Mesenchymal stem cell (in vitro differentiated cells and primary cell): Measurements from ENCODE around the gene SRRD.

Source experiments
- DNase-seq: peaks from one replicate; pipeline ENCODE4 v3.0.0-alpha.2; 2013
- H2AFZ ChIP-seq: one replicate; pipeline ENCODE4 v1.6.1; 2013; ENCODE audit warnings: low read depth, mild to moderate bottlenecking, control low read depth, inconsistent platforms, low read length, moderate library complexity
- H2AK5ac ChIP-seq: 2 replicates; pipeline ENCODE4 v1.6.1; 2013; ENCODE audit warnings: low read length, moderate library complexity, mild to moderate bottlenecking, inconsistent platforms; ENCODE audit not compliant: severe bottlenecking
- H2BK120ac ChIP-seq: one replicate; pipeline ENCODE4 v1.6.1; 2013; ENCODE audit warnings: low read depth, mild to moderate bottlenecking, inconsistent platforms, low read length, moderate library complexity
- H2BK12ac ChIP-seq, 2 experiments: one replicate each; pipeline ENCODE4 v1.6.1; 2013; ENCODE audit warnings: inconsistent platforms in 2 of 2, low read length in 2 of 2, mild to moderate bottlenecking in 2 of 2, moderate library complexity in 2 of 2, control low read depth in 1 of 2
- H2BK15ac ChIP-seq: one replicate; pipeline ENCODE4 v1.6.1; 2013; ENCODE audit warnings: mild to moderate bottlenecking, low read depth, inconsistent platforms; ENCODE audit not compliant: poor library complexity, severe bottlenecking
- H2BK5ac ChIP-seq: 2 replicates; pipeline ENCODE4 v1.6.1; 2013; ENCODE audit warnings: low read depth, mild to moderate bottlenecking, low read length, control low read depth, inconsistent platforms; ENCODE audit not compliant: poor library complexity, severe bottlenecking
- H3K14ac ChIP-seq, 2 experiments: one replicate each; pipeline ENCODE4 v1.6.1; 2013; ENCODE audit warnings: inconsistent platforms in 2 of 2, low read length in 2 of 2, control low read depth in 1 of 2, mild to moderate bottlenecking in 1 of 2, moderate library complexity in 1 of 2
- H3K18ac ChIP-seq, 2 experiments: one replicate each; pipeline ENCODE4 v1.6.1; 2013; ENCODE audit warnings: inconsistent platforms in 2 of 2, low read length in 2 of 2, control low read depth in 1 of 2, low read depth in 1 of 2, mild to moderate bottlenecking in 1 of 2
- H3K23ac ChIP-seq, 2 experiments: one replicate each; pipeline ENCODE4 v1.6.1; 2013; ENCODE audit warnings: inconsistent platforms in 2 of 2, low read length in 2 of 2, mild to moderate bottlenecking in 2 of 2, moderate library complexity in 2 of 2, control low read depth in 1 of 2
- H3K27ac ChIP-seq: 2 replicates; pipeline ENCODE4 v1.5.1; 2013; ENCODE audit warnings: mild to moderate bottlenecking, moderate library complexity, low read length, control low read depth, inconsistent platforms; ENCODE audit not compliant: poor library complexity, severe bottlenecking
- H3K27me3 ChIP-seq, 2 experiments: 2 replicates each; pipeline versions ENCODE4 v1.6.1 to v1.7.0; 2013; ENCODE audit warnings: low read length in 2 of 2, mild to moderate bottlenecking in 2 of 2, moderate library complexity in 2 of 2, control low read depth in 1 of 2, inconsistent platforms in 1 of 2; ENCODE audit not compliant: control insufficient read depth in 1 of 2, insufficient read depth in 1 of 2
- H3K36me3 ChIP-seq, 2 experiments: 2 replicates each; pipeline versions ENCODE4 v1.6.1 to v1.7.0; 2013; ENCODE audit warnings: low read length in 2 of 2, control low read depth in 1 of 2, inconsistent platforms in 1 of 2, low read depth in 1 of 2, mild to moderate bottlenecking in 1 of 2; ENCODE audit not compliant: insufficient read depth in 2 of 2, control insufficient read depth in 1 of 2
- H3K4ac ChIP-seq, 2 experiments: one replicate each; pipeline ENCODE4 v1.6.1; 2013; ENCODE audit warnings: inconsistent platforms in 2 of 2, low read length in 2 of 2, mild to moderate bottlenecking in 2 of 2, moderate library complexity in 2 of 2, control low read depth in 1 of 2, low read depth in 1 of 2
- H3K4me1 ChIP-seq: 2 replicates; pipeline ENCODE4 v1.6.1; 2013; ENCODE audit warnings: low read depth, low read length, control low read depth; ENCODE audit not compliant: control insufficient read depth, insufficient read depth
- H3K4me2 ChIP-seq: 2 replicates; pipeline ENCODE4 v1.6.1; 2013; ENCODE audit warnings: low read length, mild to moderate bottlenecking, inconsistent platforms; ENCODE audit not compliant: poor library complexity, severe bottlenecking
- H3K4me3 ChIP-seq, 2 experiments: 2 replicates each; pipeline versions ENCODE4 v1.5.1 to v1.7.0; 2013; ENCODE audit warnings: low read length in 2 of 2, mild to moderate bottlenecking in 2 of 2, control low read depth in 1 of 2, low read depth in 1 of 2; ENCODE audit not compliant: insufficient read depth in 1 of 2
- H3K79me1 ChIP-seq: replicated peaks from 2 replicates; pipeline ENCODE4 v1.6.1; 2013; ENCODE audit warnings: mild to moderate bottlenecking, control low read depth, low read length, inconsistent platforms; ENCODE audit not compliant: poor library complexity, severe bottlenecking
- H3K9ac ChIP-seq: 2 replicates; pipeline ENCODE4 v1.7.0; 2013; ENCODE audit warnings: mild to moderate bottlenecking, low read length, moderate library complexity
- H3K9me3 ChIP-seq: 2 replicates; pipeline ENCODE4 v1.7.0; 2013; ENCODE audit warnings: mild to moderate bottlenecking, low read length; ENCODE audit not compliant: control insufficient read depth
- H4K8ac ChIP-seq: one replicate; pipeline ENCODE4 v1.6.1; 2013; ENCODE audit warnings: inconsistent platforms, mild to moderate bottlenecking, low read length, moderate library complexity
- H4K91ac ChIP-seq: one replicate; pipeline ENCODE4 v1.6.1; 2013; ENCODE audit warnings: mild to moderate bottlenecking, low read length, inconsistent platforms
- WGBS: methylation state at CpG from one replicate; pipeline ENCODE4 v1.1.7; 2013; ENCODE audit warnings: mixed read lengths; 5-methylcytosine and 5-hydroxymethylcytosine counted together

SRRD gene

GRCh38 chr22:26522012-26522411 lies 38.3 kb downstream of the SRRD start:
- H3K9me3 ChIP-seq = no peaks in the 10 kb centered on the region
- no peak overlapping the region for H2BK12ac ChIP-seq
- H3K4me3 ChIP-seq = no peak overlapping the region
- H3K9ac ChIP-seq = no peak overlapping the region
- no peak overlapping the region for H3K27ac ChIP-seq
- no peak overlapping the region for H2BK5ac ChIP-seq
- no peaks in the 10 kb centered on the region for H3K4me1 ChIP-seq
- WGBS = no CpG with 5 or more reads among the region's 2 CpGs
- no peak overlapping the region for H3K14ac ChIP-seq
- no peak overlapping the region for H2AK5ac ChIP-seq
- no peak overlapping the region for H4K8ac ChIP-seq
- H2AFZ ChIP-seq = no peak overlapping the region
- H3K27me3 ChIP-seq = no peaks in the 10 kb centered on the region
- no peak overlapping the region for H3K23ac ChIP-seq
- H3K79me1 ChIP-seq = no peaks in the 10 kb centered on the region
- H3K18ac ChIP-seq = no peak overlapping the region
- DNase-seq = no peak
- H4K91ac ChIP-seq = no peak overlapping the region
- no peak overlapping the region for H3K4me2 ChIP-seq
- H3K36me3 ChIP-seq = peaks cover 0 to 18% of the 10 kb centered on the region in 2 experiments
- no peak overlapping the region for H2BK120ac ChIP-seq
- H3K4ac ChIP-seq = no peak overlapping the region
- H2BK15ac ChIP-seq = no peak overlapping the region

- Histone ChIP-seq H3K18ac (no peak overlapping the region), H4K91ac (no peak overlapping the region), H3K9me3 (no peaks in the 10 kb centered on the region), H2AK5ac (no peak overlapping the region), H3K4me3 (no peak overlapping the region), H4K8ac (no peak overlapping the region), H3K14ac (no peak overlapping the region), H3K4me2 (no peak overlapping the region), H2BK15ac (no peak overlapping the region), H2BK5ac (no peak overlapping the region), H3K4me1 (no peaks in the 10 kb centered on the region), H3K36me3 (peaks cover 3 to 21% of the 10 kb centered on the region in 2 experiments), H3K79me1 (no peaks in the 10 kb centered on the region), H3K4ac (no peak overlapping the region), H3K27me3 (no peaks in the 10 kb centered on the region), H2BK120ac (no peak overlapping the region), H2BK12ac (no peak overlapping the region), H2AFZ (no peak overlapping the region), H3K23ac (no peak overlapping the region), H3K27ac (no peak overlapping the region), H3K9ac (no peak overlapping the region)
- DNase-seq = no peak
- whole genome bisulfite sequencing = 97% methylated on average over 4 of the region's 4 CpGs
These were observed 38.9 kb downstream of the SRRD start for GRCh38 chr22:26522592-26522991.

GRCh38 chr22:26524870-26525269 lies 41.2 kb downstream of the SRRD start:
- Histone ChIP-seq H4K8ac (no peak overlapping the region), H3K4me1 (no peaks in the 10 kb centered on the region), H2BK12ac (no peak overlapping the region), H3K9me3 (no peaks in the 10 kb centered on the region), H3K18ac (no peak overlapping the region), H3K27me3 (no peaks in the 10 kb centered on the region), H2BK5ac (no peak overlapping the region), H3K4me2 (no peak overlapping the region), H3K4ac (no peak overlapping the region), H3K9ac (no peak overlapping the region), H2BK120ac (no peak overlapping the region), H3K27ac (no peak overlapping the region), H3K79me1 (no peaks in the 10 kb centered on the region), H2AFZ (no peak overlapping the region), H4K91ac (no peak overlapping the region), H3K23ac (no peak overlapping the region), H2BK15ac (no peak overlapping the region), H2AK5ac (no peak overlapping the region), H3K4me3 (no peak overlapping the region), H3K36me3 (peaks cover 15 to 28% of the 10 kb centered on the region in 2 experiments), H3K14ac (no peak overlapping the region)
- WGBS = 77% methylated on average over 4 of the region's 4 CpGs
- DNase-seq = no peak

GRCh38 chr22:26525946-26526564 lies 42.4 kb downstream of the SRRD start:
- H3K4me1 ChIP-seq = no peaks in the 10 kb centered on the region
- no peak overlapping the region for H2BK120ac ChIP-seq
- no peak overlapping the region for H2BK15ac ChIP-seq
- H4K91ac ChIP-seq = no peak overlapping the region
- H3K36me3 ChIP-seq = peaks cover 15 to 32% of the 10 kb centered on the region in 2 experiments
- H3K27ac ChIP-seq = no peak overlapping the region
- H2BK5ac ChIP-seq = no peak overlapping the region
- H2AFZ ChIP-seq = no peak overlapping the region
- H3K4ac ChIP-seq = no peak overlapping the region
- DNase-seq = no peak
- H3K9ac ChIP-seq = no peak overlapping the region
- H3K9me3 ChIP-seq = no peaks in the 10 kb centered on the region
- 89% methylated on average over 4 of the region's 7 CpGs for WGBS
- no peaks in the 10 kb centered on the region for H3K27me3 ChIP-seq
- H3K14ac ChIP-seq = no peak overlapping the region
- H3K79me1 ChIP-seq = no peaks in the 10 kb centered on the region
- no peak overlapping the region for H3K18ac ChIP-seq
- no peak overlapping the region for H2AK5ac ChIP-seq
- H3K4me3 ChIP-seq = no peak overlapping the region
- no peak overlapping the region for H3K4me2 ChIP-seq
- no peak overlapping the region for H3K23ac ChIP-seq
- H4K8ac ChIP-seq = no peak overlapping the region
- H2BK12ac ChIP-seq = no peak overlapping the region
